ENCODE measurements around the gene STEAP3. TPM values are rescaled to one million over a fixed set of nuclear protein-coding genes. Genes with fewer than 3 reads are reported as not detected.

Gene STEAP3
- total and polyA plus RNA-seq, 2 donors (not counting 1 experiment from before 2014, with no cell fraction given) = 13.7 to 28.4 TPM

DNA sequence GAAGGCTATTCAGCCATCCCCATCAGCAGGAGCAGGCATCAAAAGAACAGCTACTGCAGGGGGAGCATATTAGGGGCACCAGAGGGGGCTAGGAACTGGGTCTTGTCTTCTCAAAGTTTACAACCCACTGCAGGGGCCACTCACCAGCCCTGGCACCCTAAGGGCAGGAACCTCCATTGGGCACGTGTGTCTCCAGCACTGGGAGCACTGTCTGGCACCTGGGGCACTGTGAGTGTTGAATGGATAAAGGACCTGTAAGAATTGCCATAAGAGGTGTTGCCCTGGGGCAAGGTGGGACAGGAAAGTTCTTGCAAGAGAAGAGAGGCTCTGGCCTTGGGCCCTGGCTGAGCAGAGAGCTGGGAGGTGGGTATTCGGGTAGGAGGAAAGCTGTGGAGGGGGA lies 1.4 kb upstream of the STEAP3 start:
- peaks cover 1% of the 10 kb centered on the region for H3K79me2 ChIP-seq (ENCODE audit: control insufficient read depth, insufficient read depth, low read length)
- no peak overlapping the region for H3K4me3 ChIP-seq (replicated peaks in 1 of 4; ENCODE audit: control extremely low read depth in 1 of 4, insufficient read depth in 1 of 4, low read depth in 3 of 4, low read length in 4 of 4)
- no peaks in the 10 kb centered on the region for H3K9me3 ChIP-seq (ENCODE audit: control insufficient read depth, insufficient read depth, low read depth, low read length)
- peaks cover 10% of the 10 kb centered on the region for H3K4me1 ChIP-seq (ENCODE audit: control insufficient read depth, extremely low read depth, insufficient read depth, low read length)
- no peak overlapping the region for H3K9ac ChIP-seq (ENCODE audit: insufficient read depth, low read length)
- no peak for TF ChIP-seq EZH2 (IDR thresholded peaks at IDR 0.05; ENCODE audit: low read length, missing control alignments)
- no peak for TF ChIP-seq CTCF (conservative IDR thresholded peaks at IDR 0.05 in 1 of 2, IDR thresholded peaks at IDR 0.05 in 1 of 2; ENCODE audit: low read depth in 1 of 2, low read length in 2 of 2)
- H3K4me2 ChIP-seq (ENCODE audit: extremely low read depth, insufficient read depth, low read length) = no peak overlapping the region
- H3K27me3 ChIP-seq (ENCODE audit: control insufficient read depth, insufficient read depth, low read length) = no peaks in the 10 kb centered on the region
- no peak for DNase-seq (ENCODE audit: low read depth in 2 of 2)
- no peaks in the 10 kb centered on the region for H3K36me3 ChIP-seq (ENCODE audit: control insufficient read depth, insufficient read depth, low read length)
- H4K20me1 ChIP-seq (ENCODE audit: control insufficient read depth, extremely low read depth, insufficient read depth, low read length) = no peaks in the 10 kb centered on the region
- H2AFZ ChIP-seq (ENCODE audit: low read length) = no peak overlapping the region
- no peak overlapping the region for H3K27ac ChIP-seq (ENCODE audit: insufficient read depth, low read length)

GRCh38 chr2:119222863-119223520 lies 642 bp upstream of the STEAP3 start:
- Histone ChIP-seq H3K36me3 (ENCODE audit: control insufficient read depth, insufficient read depth, low read length) (no peaks in the 10 kb centered on the region), H3K27ac (ENCODE audit: insufficient read depth, low read length) (no peak overlapping the region), H2AFZ (ENCODE audit: low read length) (peak overlapping the region; percentile 53), H3K4me3 (replicated peaks in 1 of 4; ENCODE audit: control extremely low read depth in 1 of 4, insufficient read depth in 1 of 4, low read depth in 3 of 4, low read length in 4 of 4) (peak overlapping the region; percentile 7 to 84 (median 62)), H3K79me2 (ENCODE audit: control insufficient read depth, insufficient read depth, low read length) (peaks cover 2% of the 10 kb centered on the region), H3K4me1 (ENCODE audit: control insufficient read depth, extremely low read depth, insufficient read depth, low read length) (peaks cover 10% of the 10 kb centered on the region), H4K20me1 (ENCODE audit: control insufficient read depth, extremely low read depth, insufficient read depth, low read length) (no peaks in the 10 kb centered on the region), H3K9me3 (ENCODE audit: control insufficient read depth, insufficient read depth, low read depth, low read length) (no peaks in the 10 kb centered on the region), H3K27me3 (ENCODE audit: control insufficient read depth, insufficient read depth, low read length) (no peaks in the 10 kb centered on the region), H3K9ac (ENCODE audit: insufficient read depth, low read length) (no peak overlapping the region), H3K4me2 (ENCODE audit: extremely low read depth, insufficient read depth, low read length) (peak overlapping the region; percentile 40)
- DNase-seq (ENCODE audit: low read depth in 2 of 2) = no peak
- TF ChIP-seq EZH2 (IDR thresholded peaks at IDR 0.05; ENCODE audit: low read length, missing control alignments) (no peak), CTCF (conservative IDR thresholded peaks at IDR 0.05 in 1 of 2, IDR thresholded peaks at IDR 0.05 in 1 of 2; ENCODE audit: low read depth in 1 of 2, low read length in 2 of 2) (no peak)

DNA sequence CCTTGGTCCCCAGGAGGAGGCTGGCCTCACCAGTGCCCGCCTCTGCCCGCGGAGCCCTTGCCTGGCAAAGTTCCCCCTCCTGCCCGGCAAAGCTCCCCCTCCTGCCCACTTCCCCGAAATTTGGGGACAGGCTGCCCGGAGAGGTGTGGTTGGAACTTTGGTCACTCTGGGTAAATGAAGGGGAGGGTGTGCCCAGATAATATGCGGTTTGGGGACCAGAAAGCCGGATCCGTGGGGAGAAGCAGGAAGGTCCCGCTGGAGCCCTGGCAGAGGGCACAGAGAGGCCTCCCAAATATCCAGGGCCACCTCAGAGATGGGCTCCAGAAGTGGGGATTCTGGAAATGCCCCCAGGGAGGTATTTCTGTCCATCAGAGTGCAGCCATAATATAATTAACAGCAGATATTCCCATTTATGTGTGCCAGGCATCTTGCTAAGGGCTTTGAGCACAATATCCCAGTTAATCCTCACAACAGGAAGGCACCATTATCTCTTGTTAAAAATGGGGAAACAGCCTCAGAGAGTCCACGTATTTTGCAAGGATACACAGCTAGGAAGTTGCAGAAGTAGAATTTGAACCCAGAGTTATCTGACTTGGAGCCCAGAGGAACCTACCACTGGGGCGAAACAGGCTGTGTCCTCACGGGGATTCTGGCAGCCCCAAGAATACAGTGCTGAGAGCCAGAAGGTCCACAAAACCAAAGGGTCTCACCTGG lies 914 bp downstream of the STEAP3 start:
- H3K4me3 ChIP-seq (replicated peaks in 1 of 4; ENCODE audit: control extremely low read depth in 1 of 4, insufficient read depth in 1 of 4, low read depth in 3 of 4, low read length in 4 of 4) = peak overlapping the region; percentile 49 to 84 (median 66)
- no peak for TF ChIP-seq EZH2 (IDR thresholded peaks at IDR 0.05; ENCODE audit: low read length, missing control alignments)
- no peak for TF ChIP-seq CTCF (conservative IDR thresholded peaks at IDR 0.05 in 1 of 2, IDR thresholded peaks at IDR 0.05 in 1 of 2; ENCODE audit: low read depth in 1 of 2, low read length in 2 of 2)
- H3K36me3 ChIP-seq (ENCODE audit: control insufficient read depth, insufficient read depth, low read length) = peaks cover 2% of the 10 kb centered on the region
- DNase-seq (ENCODE audit: low read depth in 2 of 2) = no peak
- H3K27me3 ChIP-seq (ENCODE audit: control insufficient read depth, insufficient read depth, low read length) = no peaks in the 10 kb centered on the region
- H3K27ac ChIP-seq (ENCODE audit: insufficient read depth, low read length) = no peak overlapping the region
- no peaks in the 10 kb centered on the region for H4K20me1 ChIP-seq (ENCODE audit: control insufficient read depth, extremely low read depth, insufficient read depth, low read length)
- no peak overlapping the region for H2AFZ ChIP-seq (ENCODE audit: low read length)
- H3K9ac ChIP-seq (ENCODE audit: insufficient read depth, low read length) = peak overlapping the region; percentile 16
- peak overlapping the region; percentile 92 for H3K4me2 ChIP-seq (ENCODE audit: extremely low read depth, insufficient read depth, low read length)
- no peaks in the 10 kb centered on the region for H3K9me3 ChIP-seq (ENCODE audit: control insufficient read depth, insufficient read depth, low read depth, low read length)
- H3K4me1 ChIP-seq (ENCODE audit: control insufficient read depth, extremely low read depth, insufficient read depth, low read length) = peaks cover 10% of the 10 kb centered on the region
- H3K79me2 ChIP-seq (ENCODE audit: control insufficient read depth, insufficient read depth, low read length) = peaks cover 2% of the 10 kb centered on the region

Data from fibroblast of lung (primary cell).